Activated CD4-positive, alpha-beta T cell treated with anti-CD3 and anti-CD28 coated beads, Interleukin-2, amount 10 ng/mL, durations not matched to agents 24 days and 14 days (primary cell): ENCODE results near the gene TATDN3. TPM values are rescaled to one million over a fixed set of nuclear protein-coding genes. Genes with fewer than 3 reads are reported as not detected.

Experiments used
- DNase-seq: peaks from one replicate; pipeline ENCODE4 v3.0.0; 2022
- H3K27ac Mint-ChIP-seq: one replicate; pipeline ENCODE4 v1.8.0; 2022; ENCODE audit warnings: mild to moderate bottlenecking, mixed read lengths
- H3K27me3 Mint-ChIP-seq: one replicate; pipeline ENCODE4 v1.8.0; 2022; ENCODE audit warnings: mixed read lengths
- H3K36me3 Mint-ChIP-seq: one replicate; pipeline ENCODE4 v1.8.0; 2022; ENCODE audit warnings: low read depth, mild to moderate bottlenecking, mixed read lengths
- H3K4me1 Mint-ChIP-seq: one replicate; pipeline ENCODE4 v1.8.0; 2021; ENCODE audit warnings: mixed read lengths
- H3K4me3 Mint-ChIP-seq: one replicate; pipeline ENCODE4 v1.8.0; 2022; ENCODE audit warnings: mild to moderate bottlenecking, moderate library complexity, mixed read lengths
- H3K9me3 Mint-ChIP-seq: one replicate; pipeline ENCODE4 v1.8.0; 2021; ENCODE audit warnings: mixed read lengths
- intact Hi-C: fragments of 100-400 bp; cut with micrococcal nuclease; formaldehyde crosslinking; loops from one replicate; pipeline ENCODE4 v1.15.1; 2023
- total RNA-seq: library from RNA; stranded (reverse); gene quantifications from 2 replicates; pipeline ENCODE4 v1.2.3, GENCODE V29; 2022

Gene TATDN3, protein sequence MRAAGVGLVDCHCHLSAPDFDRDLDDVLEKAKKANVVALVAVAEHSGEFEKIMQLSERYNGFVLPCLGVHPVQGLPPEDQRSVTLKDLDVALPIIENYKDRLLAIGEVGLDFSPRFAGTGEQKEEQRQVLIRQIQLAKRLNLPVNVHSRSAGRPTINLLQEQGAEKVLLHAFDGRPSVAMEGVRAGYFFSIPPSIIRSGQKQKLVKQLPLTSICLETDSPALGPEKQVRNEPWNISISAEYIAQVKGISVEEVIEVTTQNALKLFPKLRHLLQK
- 15.1 and 16.2 TPM in 2 replicates for total RNA-seq

DNA sequence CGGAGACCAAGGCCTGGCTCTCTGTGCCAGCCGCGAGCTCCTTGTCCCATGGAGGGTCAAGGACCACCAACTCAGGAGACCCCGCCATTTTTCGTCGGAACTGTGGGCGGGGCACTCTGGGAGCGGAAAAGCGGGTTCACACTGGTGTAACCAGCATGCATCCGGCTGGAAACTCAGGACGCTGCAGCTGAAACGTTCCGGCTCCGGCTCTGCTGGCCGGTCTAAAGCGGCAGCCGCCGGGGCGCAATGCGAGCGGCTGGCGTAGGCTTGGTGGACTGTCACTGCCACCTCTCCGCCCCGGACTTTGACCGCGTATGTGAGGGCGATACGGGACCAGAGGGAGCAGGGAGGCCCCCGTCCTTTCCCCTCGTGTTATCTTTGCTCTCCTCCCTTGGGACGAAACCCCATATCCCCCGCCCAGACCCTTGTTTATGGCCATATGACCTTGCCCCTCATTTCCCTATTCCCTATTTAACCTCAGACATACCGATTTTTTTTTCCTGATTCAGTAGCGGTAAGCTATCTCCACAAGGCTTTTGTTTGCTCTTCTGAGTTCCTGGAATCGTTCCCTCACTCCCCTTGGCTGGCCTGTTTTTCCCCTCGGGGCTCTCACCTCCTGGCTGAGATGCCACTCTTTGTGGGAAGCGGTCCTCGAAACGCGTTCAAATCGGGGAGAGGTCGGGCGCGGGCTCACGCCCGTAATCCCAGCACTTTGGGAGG lies at the start of gene TATDN3, which contains the start of gene NSL1:
Gene TATDN3 (plus strand): TSS at position 219 of the 720 bp plus-strand sequence. CDS start 28 bp downstream, at position 247.
Gene NSL1 (minus strand): TSS at position 102 of the 720 bp plus-strand sequence. CDS start 14 bp downstream, at position 88.
- H3K27me3 Mint-ChIP-seq: no peaks in the 10 kb centered on the region
- H3K27ac Mint-ChIP-seq: peak within 1 kb of the TSS; percentile 96
- H3K4me1 Mint-ChIP-seq: peaks cover 26% of the 10 kb centered on the region
- intact Hi-C loops: loop anchor here (1.0 kb wide), 4 partner anchors 66 to 259 kb away; partner anchors contain the start of genes ANGEL2, FLVCR1 and RPS6KC1
- peak within 1 kb of the TSS; percentile 93 for H3K4me3 Mint-ChIP-seq
- H3K9me3 Mint-ChIP-seq: peaks cover 5% of the 10 kb centered on the region
- DNase-seq: peak; percentile 99
- peaks cover 16% of the 10 kb centered on the region for H3K36me3 Mint-ChIP-seq

DNA sequence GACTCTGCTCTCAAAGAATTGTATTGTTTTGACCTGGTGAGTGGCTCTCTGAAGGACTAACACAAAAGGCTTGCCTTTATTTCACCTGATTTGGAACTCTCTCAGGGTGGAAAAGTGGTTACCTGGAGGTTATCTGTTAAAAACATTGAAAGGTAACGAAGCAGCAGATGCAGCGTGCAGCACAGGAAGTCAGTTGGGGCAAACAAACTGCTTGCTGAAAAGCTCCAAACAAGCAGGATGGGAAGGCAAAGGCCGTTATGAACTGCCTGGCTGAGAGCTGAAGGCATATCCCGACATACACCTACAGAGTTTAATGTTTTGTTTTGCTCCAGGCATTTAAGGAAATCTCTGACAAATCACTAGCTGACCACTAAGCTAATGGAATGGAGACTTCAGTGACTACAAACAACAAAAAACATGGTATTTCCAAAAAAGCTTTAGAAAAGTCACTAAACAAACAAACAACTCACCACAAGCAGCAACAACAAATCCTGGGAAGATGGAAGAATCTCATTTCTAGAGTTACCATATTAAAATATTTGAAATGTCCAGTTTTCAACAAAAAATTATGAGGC lies 47.7 kb upstream of the TATDN3 start:
- Mint-ChIP-seq H3K9me3 (peaks cover 9% of the 10 kb centered on the region), H3K4me1 (peaks cover 26% of the 10 kb centered on the region), H3K27ac (no peak overlapping the region), H3K36me3 (peaks cover 37% of the 10 kb centered on the region), H3K27me3 (no peaks in the 10 kb centered on the region), H3K4me3 (peak overlapping the region; percentile 11)
- intact Hi-C loops: no loop called here
- DNase-seq: no peak

DNA sequence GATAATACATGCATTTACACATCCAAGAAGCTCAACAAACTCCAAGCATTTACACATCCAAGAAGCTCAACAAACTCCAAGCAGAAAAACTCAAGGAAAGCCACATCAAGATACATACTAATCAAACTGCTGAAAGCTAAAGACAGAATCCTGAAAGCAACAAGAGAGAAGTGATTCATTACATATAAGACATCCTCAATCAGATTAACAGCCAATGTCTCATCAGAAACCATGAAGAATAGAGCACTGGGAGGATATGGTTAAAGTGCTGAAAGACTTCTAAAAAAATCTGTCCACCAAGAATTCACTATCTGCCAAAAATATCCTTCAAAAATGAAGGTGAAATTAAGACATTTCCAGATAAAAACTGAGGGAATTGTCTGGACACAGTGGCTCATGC lies 46.4 kb upstream of the TATDN3 start:
- intact Hi-C loops: no loop called here
- no peak overlapping the region for H3K27ac Mint-ChIP-seq
- peaks cover 25% of the 10 kb centered on the region for H3K4me1 Mint-ChIP-seq
- no peak for DNase-seq
- peaks cover 9% of the 10 kb centered on the region for H3K9me3 Mint-ChIP-seq
- no peak overlapping the region for H3K4me3 Mint-ChIP-seq
- H3K36me3 Mint-ChIP-seq: peaks cover 36% of the 10 kb centered on the region
- H3K27me3 Mint-ChIP-seq: no peaks in the 10 kb centered on the region

DNA sequence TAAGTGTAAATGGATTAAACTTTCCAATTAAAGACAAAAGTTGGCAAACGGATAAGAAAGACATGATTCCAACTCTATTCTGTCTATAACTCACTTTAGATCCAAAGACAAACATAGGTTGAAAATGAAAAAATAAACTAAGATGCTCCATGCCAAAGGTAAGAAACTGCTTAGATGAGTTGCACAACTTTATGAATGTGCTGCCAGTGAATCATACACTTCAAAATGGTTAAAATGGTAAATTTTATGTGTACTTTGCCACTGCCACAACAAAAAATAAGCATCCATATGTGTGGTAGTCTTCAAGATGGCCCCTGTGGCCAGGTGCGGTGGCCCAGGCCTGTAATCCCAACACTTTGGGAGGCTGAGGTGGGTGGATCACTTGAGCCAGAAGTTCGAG lies 45.1 kb upstream of the TATDN3 start:
- Mint-ChIP-seq H3K9me3 (peaks cover 3% of the 10 kb centered on the region), H3K27me3 (no peaks in the 10 kb centered on the region), H3K4me3 (no peak overlapping the region), H3K27ac (no peak overlapping the region), H3K4me1 (peaks cover 27% of the 10 kb centered on the region), H3K36me3 (peaks cover 30% of the 10 kb centered on the region)
- intact Hi-C loops: no loop called here
- DNase-seq: no peak

DNA sequence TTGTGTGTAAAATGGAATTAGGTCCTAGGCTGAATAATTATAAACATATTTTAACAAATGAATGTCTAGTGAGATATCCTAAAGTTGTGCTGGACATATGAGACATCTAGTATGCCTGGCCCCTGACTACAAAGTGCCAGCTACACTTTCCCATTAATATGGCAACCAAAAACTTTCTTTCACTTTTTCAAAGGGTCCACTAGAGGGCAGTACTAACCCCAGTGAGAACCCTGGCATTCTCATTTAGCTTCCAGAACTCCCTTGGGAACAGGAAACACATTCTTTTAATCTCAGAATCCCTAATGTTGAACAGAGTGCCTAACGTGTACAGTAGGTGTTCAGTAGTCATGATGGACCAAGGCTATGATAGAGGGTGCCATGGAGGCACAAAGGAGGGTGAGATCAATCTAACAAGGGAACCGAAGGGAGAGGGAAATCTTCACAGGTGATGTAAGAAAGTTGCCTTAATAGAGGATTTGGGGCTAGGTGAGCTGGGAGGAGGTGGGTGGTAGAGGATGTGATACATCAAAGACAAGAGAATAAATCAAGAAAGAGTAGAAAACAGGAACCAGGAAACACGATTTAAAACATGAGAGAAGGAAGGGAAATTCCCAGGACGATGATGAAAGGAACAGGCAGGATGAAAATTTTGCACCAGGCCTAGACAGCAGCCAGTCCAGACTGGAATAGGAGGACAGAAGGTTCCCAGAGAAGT lies 41.7 kb upstream of the TATDN3 start:
- peak overlapping the region; percentile 1 for H3K27ac Mint-ChIP-seq
- peak overlapping the region; percentile 22 for H3K4me3 Mint-ChIP-seq
- H3K36me3 Mint-ChIP-seq: peaks cover 17% of the 10 kb centered on the region
- no peaks in the 10 kb centered on the region for H3K27me3 Mint-ChIP-seq
- no peak for DNase-seq
- H3K9me3 Mint-ChIP-seq: no peaks in the 10 kb centered on the region
- intact Hi-C loops: no loop called here
- H3K4me1 Mint-ChIP-seq: peaks cover 39% of the 10 kb centered on the region

DNA sequence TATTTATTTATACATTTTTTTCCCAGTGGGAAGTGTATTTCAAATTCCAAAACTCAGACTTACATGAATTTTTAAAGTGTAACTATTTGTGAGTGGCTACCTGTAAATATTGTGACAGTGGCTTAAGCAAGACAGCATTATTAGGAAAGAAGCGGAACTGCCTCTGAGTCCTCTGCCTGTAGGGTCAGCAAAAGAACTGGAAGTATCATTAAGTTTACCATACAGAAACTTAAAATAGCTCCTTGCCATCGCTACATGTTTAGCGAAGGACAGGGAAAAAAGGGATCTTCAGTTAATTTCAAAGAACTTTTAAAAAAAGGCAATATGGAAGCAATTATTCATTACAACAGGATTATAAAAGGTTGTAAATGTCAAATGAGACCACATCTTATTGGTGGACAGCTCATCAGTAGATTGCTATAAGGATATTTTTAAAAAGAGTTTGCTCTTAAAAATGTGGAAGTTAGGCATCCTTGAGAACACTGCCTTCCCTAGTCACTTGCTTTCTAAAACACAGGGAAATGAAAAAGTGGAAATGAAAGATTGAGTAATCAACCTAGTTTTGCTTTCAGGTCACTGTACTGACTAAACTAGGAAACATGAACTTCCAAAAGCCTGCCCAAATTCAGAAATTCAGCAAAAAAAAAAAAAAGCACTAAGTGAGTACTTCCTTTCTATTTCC lies 39.3 kb upstream of the TATDN3 start:
- Mint-ChIP-seq H3K27ac (no peak overlapping the region), H3K4me1 (peaks cover 32% of the 10 kb centered on the region), H3K27me3 (no peaks in the 10 kb centered on the region), H3K36me3 (peaks cover 12% of the 10 kb centered on the region), H3K4me3 (no peak overlapping the region), H3K9me3 (no peaks in the 10 kb centered on the region)
- intact Hi-C loops: loop anchor here (2.0 kb wide), 5 partner anchors 14 to 74 kb away; no protein-coding TSS in a partner anchor
- no peak for DNase-seq

DNA sequence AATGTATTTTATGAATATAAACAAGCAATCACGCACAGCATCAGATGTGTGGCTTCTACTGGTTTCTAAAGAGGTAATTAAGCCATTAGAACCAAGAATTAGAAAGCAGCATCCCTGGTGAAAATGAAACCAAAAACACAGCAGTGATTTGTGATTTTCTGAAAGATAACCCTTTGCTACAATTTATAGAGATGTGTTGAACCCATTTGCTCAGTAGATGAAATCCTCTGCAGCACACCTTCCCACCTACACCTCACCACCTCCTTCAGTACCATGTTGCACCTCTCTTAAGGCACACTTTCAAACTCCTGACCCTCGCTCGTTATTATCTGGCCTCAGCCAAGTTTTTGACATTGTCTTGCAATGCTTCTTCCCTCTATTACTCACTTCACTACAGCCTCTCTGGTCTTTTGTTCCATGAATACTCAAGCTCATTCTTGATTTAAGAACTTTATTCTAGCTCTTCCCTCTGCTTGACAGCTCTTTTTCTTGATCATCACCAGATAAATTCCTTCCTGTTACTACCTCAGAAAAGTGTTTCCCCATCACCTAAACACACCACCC lies 38.7 kb upstream of the TATDN3 start:
- H3K27me3 Mint-ChIP-seq: no peaks in the 10 kb centered on the region
- no peaks in the 10 kb centered on the region for H3K9me3 Mint-ChIP-seq
- DNase-seq: peak; percentile 65
- peaks cover 32% of the 10 kb centered on the region for H3K4me1 Mint-ChIP-seq
- intact Hi-C loops: loop anchor here (1.0 to 2.0 kb wide), 6 partner anchors 14 to 74 kb away; no protein-coding TSS in a partner anchor
- peaks cover 14% of the 10 kb centered on the region for H3K36me3 Mint-ChIP-seq
- peak overlapping the region; percentile 5 for H3K4me3 Mint-ChIP-seq
- H3K27ac Mint-ChIP-seq: peak overlapping the region; percentile 36

DNA sequence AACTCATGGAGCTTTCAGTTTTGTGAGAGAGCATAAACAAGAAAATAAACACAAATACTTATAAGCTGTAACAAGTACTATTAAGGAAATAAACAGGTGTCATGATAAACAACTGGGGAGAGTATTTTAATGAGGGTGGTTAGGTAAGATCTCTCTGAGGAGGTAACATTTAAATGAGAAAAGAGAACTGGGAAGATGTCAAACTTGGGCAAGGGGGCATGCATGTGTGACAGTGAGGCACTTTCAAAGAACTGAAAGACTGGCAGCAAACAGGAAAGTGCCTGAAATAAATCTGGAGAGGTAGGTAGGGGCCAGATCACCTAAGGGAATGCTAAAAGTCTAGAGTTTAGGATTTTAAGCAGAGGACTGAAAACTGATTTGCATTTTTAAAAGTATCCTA lies 37.9 kb upstream of the TATDN3 start:
- Mint-ChIP-seq H3K9me3 (no peaks in the 10 kb centered on the region), H3K27ac (no peak overlapping the region), H3K36me3 (peaks cover 14% of the 10 kb centered on the region), H3K4me3 (peak overlapping the region; percentile 9), H3K27me3 (no peaks in the 10 kb centered on the region), H3K4me1 (peaks cover 32% of the 10 kb centered on the region)
- DNase-seq: no peak
- intact Hi-C loops: loop anchor here (1.0 to 2.0 kb wide), 6 partner anchors 15 to 75 kb away; no protein-coding TSS in a partner anchor

DNA sequence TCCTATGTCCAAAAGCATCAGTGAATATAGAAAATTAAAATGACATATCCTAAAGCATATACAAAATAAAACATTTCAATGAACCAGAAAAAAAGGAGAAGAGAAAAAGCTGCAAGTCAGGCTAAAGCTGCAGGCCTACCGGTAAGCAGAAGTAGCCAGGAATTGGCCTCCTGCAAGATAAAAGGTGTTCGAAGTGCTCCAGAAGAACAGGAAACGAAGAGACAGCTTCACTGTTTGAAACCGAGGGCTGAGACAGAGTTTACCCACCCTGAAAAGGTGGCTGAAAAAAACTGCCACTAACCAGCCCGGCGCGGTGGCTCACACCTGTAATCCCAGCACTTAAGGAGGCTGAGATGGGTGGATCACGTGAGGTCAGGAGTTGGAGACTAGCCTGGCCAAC lies 37.5 kb upstream of the TATDN3 start:
- Mint-ChIP-seq H3K9me3 (no peaks in the 10 kb centered on the region), H3K4me1 (peaks cover 33% of the 10 kb centered on the region), H3K27ac (no peak overlapping the region), H3K27me3 (no peaks in the 10 kb centered on the region), H3K36me3 (peaks cover 14% of the 10 kb centered on the region), H3K4me3 (peak overlapping the region; percentile 9)
- intact Hi-C loops: no loop called here
- DNase-seq: no peak

DNA sequence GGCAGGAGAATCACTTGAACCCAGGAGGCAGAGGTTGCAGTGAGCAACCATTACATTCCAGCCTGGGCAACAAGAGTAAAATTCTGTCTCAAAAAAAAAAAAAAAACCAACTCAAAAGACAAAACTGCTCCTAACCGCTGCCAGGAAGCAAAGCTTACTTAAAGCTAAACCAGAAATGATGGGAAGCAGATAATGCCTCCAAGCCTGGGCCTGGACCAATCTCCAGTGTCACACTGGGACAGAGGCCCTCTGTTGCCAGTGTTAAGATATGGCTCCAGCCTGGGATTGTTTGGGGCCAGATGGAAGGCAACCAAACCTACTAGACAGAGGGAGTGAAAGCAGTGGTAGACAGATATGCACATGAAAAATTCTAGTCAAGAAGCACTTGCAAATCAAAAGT lies 37.0 kb upstream of the TATDN3 start:
- no peak for DNase-seq
- Mint-ChIP-seq H3K27me3 (no peaks in the 10 kb centered on the region), H3K4me1 (peaks cover 33% of the 10 kb centered on the region), H3K27ac (no peak overlapping the region), H3K36me3 (peaks cover 14% of the 10 kb centered on the region), H3K4me3 (no peak overlapping the region), H3K9me3 (no peaks in the 10 kb centered on the region)
- intact Hi-C loops: no loop called here

DNA sequence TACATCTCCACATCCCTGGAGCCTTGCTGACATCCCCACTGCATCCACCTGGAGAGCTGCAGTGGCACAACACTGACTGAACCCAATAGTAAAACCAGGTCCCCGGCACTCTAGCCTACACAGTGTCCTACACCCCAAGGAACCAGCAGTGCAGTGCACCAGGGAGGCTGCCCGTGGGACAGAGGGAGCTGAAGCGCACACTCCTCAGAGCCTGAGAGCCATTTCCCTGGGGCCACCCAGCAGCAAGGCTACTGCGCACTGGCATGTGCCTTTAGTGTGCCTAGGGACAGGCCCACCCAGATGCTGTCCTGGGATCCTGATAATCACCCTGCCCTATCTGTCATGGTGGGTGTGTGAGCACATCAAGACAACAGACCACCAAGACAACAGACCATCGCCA lies 32.0 kb upstream of the TATDN3 start:
- Mint-ChIP-seq H3K27me3 (no peaks in the 10 kb centered on the region), H3K27ac (no peak overlapping the region), H3K9me3 (no peaks in the 10 kb centered on the region), H3K36me3 (peaks cover 33% of the 10 kb centered on the region), H3K4me1 (peaks cover 13% of the 10 kb centered on the region), H3K4me3 (no peak overlapping the region)
- DNase-seq: no peak
- intact Hi-C loops: no loop called here

DNA sequence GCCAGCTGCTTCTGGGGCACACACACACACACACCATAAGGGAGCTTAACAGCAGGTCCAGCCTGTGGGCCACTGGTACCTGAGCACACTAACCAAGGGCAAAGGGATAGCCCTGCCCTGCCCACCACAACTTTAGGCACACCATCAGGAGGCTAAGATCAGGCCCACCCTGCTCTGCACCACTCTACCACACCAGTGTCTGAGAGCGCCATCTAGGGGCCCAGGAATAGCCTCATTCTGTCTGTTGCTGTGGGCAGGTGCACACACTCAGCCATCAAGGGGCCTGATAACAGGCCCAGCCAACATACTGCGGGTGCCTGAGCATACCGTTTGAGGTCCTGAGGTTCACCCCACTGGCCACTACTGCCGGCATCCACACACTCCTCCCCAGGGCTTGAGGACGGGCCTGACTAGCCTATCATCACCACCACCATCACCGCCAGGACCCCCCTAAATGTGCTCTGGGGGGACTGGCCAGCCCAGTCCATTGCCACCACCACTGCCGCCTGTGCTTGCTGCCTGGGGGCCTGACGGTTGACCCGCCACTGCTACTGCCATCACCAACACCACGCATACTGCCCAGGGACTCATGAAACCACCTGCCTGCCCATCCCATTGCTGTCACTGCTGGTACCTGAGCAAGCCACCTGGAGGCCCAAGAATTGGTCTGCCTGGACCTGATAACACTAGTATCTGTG lies 31.4 kb upstream of the TATDN3 start:
- no peaks in the 10 kb centered on the region for H3K27me3 Mint-ChIP-seq

More for the DNA sequence above, 31.4 kb upstream of the TATDN3 start:
- intact Hi-C loops: no loop called here
- Mint-ChIP-seq H3K36me3 (peaks cover 36% of the 10 kb centered on the region), H3K9me3 (no peaks in the 10 kb centered on the region), H3K27ac (no peak overlapping the region), H3K4me3 (no peak overlapping the region), H3K4me1 (peaks cover 15% of the 10 kb centered on the region)
- DNase-seq: peak; percentile 83
